ENCODE results near the gene ZNF732. TPM values are rescaled to one million over a fixed set of nuclear protein-coding genes. Genes with fewer than 3 reads are reported as not detected.
A peak's percentile ranks its signal among the peaks of the same experiment; 100 is the strongest.

Gene ZNF732
- not detected for total RNA-seq
- polyA plus RNA-seq: not detected
- not detected for total RNA-seq

GRCh38 chr4:304969-305680 is at the start of gene ZNF732:
ZNF732 (minus strand) TSS chr4:305474; CDS start chr4:305310, 164 bp downstream.
- Mint-ChIP-seq H3K27me3 (peaks cover 0 to 49% (median 42%) of the 10 kb centered on the region in 5 donors), H3K4me3 (peak within 1 kb of the TSS in 5 of 10 donors; percentile 4 to 42 (median 25)), H3K36me3 (peaks cover 0 to 20% (median 5%) of the 10 kb centered on the region in 5 donors), H3K27ac (no peak within 1 kb of the TSS), H3K9me3 (peaks cover 7 to 95% (median 55%) of the 10 kb centered on the region in 11 donors), H3K4me1 (peaks cover 5 to 11% (median 7%) of the 10 kb centered on the region in 7 donors)
- POLR2A ChIA-PET: no interaction called here
- no peaks in the 10 kb centered on the region for H3K36me3 ChIP-seq (ENCODE audit: control insufficient read depth in 2 of 3, insufficient read depth in 3 of 3, low read length in 3 of 3)
- peaks cover 5 to 6% of the 10 kb centered on the region in 2 donors for H3K4me1 ChIP-seq (ENCODE audit: control insufficient read depth in 2 of 2, insufficient read depth in 2 of 2, low read length in 2 of 2)
- H3K9me3 ChIP-seq (ENCODE audit: control insufficient read depth in 2 of 3, low read length in 3 of 3): peaks cover 0 to 39% (median 0%) of the 10 kb centered on the region in 3 experiments
- CTCF ChIA-PET: no interaction called here
- DNase-seq: no peak
- H3K4me3 ChIP-seq (ENCODE audit: low read length): no peak within 1 kb of the TSS
- intact Hi-C loops (cut with micrococcal nuclease): no loop called here
- ATAC-seq: no peak
- H3K27ac ChIP-seq (ENCODE audit: low read depth, low read length): no peak within 1 kb of the TSS
- H3K27me3 ChIP-seq (ENCODE audit: control insufficient read depth in 2 of 2, insufficient read depth in 2 of 2, low read length in 2 of 2): no peaks in the 10 kb centered on the region

DNA sequence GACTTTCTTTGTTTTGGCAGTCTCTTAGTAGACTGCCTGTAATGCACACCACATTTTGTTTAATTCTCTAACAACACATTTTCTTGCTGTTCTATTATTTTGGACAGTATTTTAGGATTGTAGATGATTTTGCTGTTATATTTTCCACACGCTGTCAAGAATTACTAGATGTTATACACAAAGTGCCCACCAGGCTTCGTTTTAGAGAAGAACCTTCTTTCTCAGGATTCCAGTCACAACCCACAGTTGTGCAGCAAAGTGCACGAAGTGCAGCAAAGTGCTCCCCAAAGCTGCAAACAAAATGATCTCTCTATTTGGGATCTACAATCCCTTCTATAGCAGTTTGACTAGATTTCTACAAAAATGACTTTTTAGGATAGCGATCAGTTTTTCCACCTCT is 34.7 kb upstream of the ZNF732 start:
- intact Hi-C loops (cut with micrococcal nuclease): no loop called here
- peaks cover 9 to 10% of the 10 kb centered on the region in 2 donors for H3K4me1 ChIP-seq (ENCODE audit: control insufficient read depth in 2 of 2, insufficient read depth in 2 of 2, low read length in 2 of 2)
- H3K27me3 Mint-ChIP-seq: peaks cover 0 to 6% (median 0%) of the 10 kb centered on the region in 5 donors
- H3K4me3 Mint-ChIP-seq: peak overlapping the region in 9 of 10 donors; percentile 1 to 100 (median 93)
- no peak overlapping the region for H3K4me3 ChIP-seq (ENCODE audit: low read length)
- CTCF ChIA-PET: no interaction called here
- DNase-seq (no peak), ATAC-seq (no peak)
- H3K9me3 Mint-ChIP-seq: peaks cover 10 to 83% (median 61%) of the 10 kb centered on the region in 11 donors
- no peaks in the 10 kb centered on the region for H3K27me3 ChIP-seq (ENCODE audit: control insufficient read depth in 2 of 2, insufficient read depth in 2 of 2, low read length in 2 of 2)
- H3K4me1 Mint-ChIP-seq: peaks cover 11 to 47% (median 40%) of the 10 kb centered on the region in 7 donors
- peaks cover 16 to 74% (median 68%) of the 10 kb centered on the region in 5 donors for H3K36me3 Mint-ChIP-seq
- H3K9me3 ChIP-seq (ENCODE audit: control insufficient read depth in 2 of 3, low read length in 3 of 3): peaks cover 0 to 52% (median 23%) of the 10 kb centered on the region in 3 experiments
- peak overlapping the region in 6 of 9 donors; percentile 8 to 64 (median 34) for H3K27ac Mint-ChIP-seq
- peaks cover 7 to 46% (median 7%) of the 10 kb centered on the region in 3 experiments for H3K36me3 ChIP-seq (ENCODE audit: control insufficient read depth in 2 of 3, insufficient read depth in 3 of 3, low read length in 3 of 3)
- POLR2A ChIA-PET: interaction anchor here (0.7 to 1.3 kb wide), 2 partner anchors 8 to 215 kb away, joined by 3 to 4 read pairs; partner anchors contain the start of gene ZNF718
- H3K27ac ChIP-seq (ENCODE audit: low read depth, low read length): no peak overlapping the region

- peaks cover 10 to 83% (median 50%) of the 10 kb centered on the region in 11 donors for H3K9me3 Mint-ChIP-seq
- DNase-seq (no peak), ATAC-seq (no peak)
- H3K4me1 Mint-ChIP-seq: peaks cover 11 to 47% (median 41%) of the 10 kb centered on the region in 7 donors
- H3K36me3 Mint-ChIP-seq: peaks cover 16 to 66% (median 61%) of the 10 kb centered on the region in 5 donors
- peak overlapping the region; percentile 93 to 100 (median 99) for H3K4me3 Mint-ChIP-seq
- Histone ChIP-seq H3K9me3 (ENCODE audit: control insufficient read depth in 2 of 3, low read length in 3 of 3) (peaks cover 0 to 45% (median 23%) of the 10 kb centered on the region in 3 experiments), H3K4me1 (ENCODE audit: control insufficient read depth in 2 of 2, insufficient read depth in 2 of 2, low read length in 2 of 2) (peaks cover 9 to 10% of the 10 kb centered on the region in 2 donors), H3K36me3 (ENCODE audit: control insufficient read depth in 2 of 3, insufficient read depth in 3 of 3, low read length in 3 of 3) (peaks cover 0 to 34% (median 6%) of the 10 kb centered on the region in 3 experiments), H3K27ac (ENCODE audit: low read depth, low read length) (peak overlapping the region; percentile 85), H3K27me3 (ENCODE audit: control insufficient read depth in 2 of 2, insufficient read depth in 2 of 2, low read length in 2 of 2) (no peaks in the 10 kb centered on the region), H3K4me3 (ENCODE audit: low read length) (peak overlapping the region; percentile 91)
- intact Hi-C loops (cut with micrococcal nuclease): loop anchor here (5.0 kb wide), 3 partner anchors 34 to 444 kb away; partner anchors contain the start of gene ZNF718 (in 2 of the 2)
- peak overlapping the region; percentile 76 to 100 (median 99) for H3K27ac Mint-ChIP-seq
- peaks cover 0 to 6% (median 0%) of the 10 kb centered on the region in 5 donors for H3K27me3 Mint-ChIP-seq
- ChIA-PET POLR2A (interaction anchor here (0.5 to 3.2 kb wide), 6 partner anchors 36 to 325 kb away, joined by 3 to 24 read pairs (median 4); no protein-coding TSS in a partner anchor), CTCF (no interaction called here)
These were observed 33.5 kb upstream of the ZNF732 start for GRCh38 chr4:338759-339097.

- ChIA-PET POLR2A (interaction anchor here (0.5 to 3.2 kb wide), 11 partner anchors 28 to 333 kb away, joined by 3 to 24 read pairs (median 4); partner anchors contain the start of gene ZNF718), CTCF (no interaction called here)
- Histone ChIP-seq H3K36me3 (ENCODE audit: control insufficient read depth in 2 of 3, insufficient read depth in 3 of 3, low read length in 3 of 3) (peaks cover 0 to 32% (median 6%) of the 10 kb centered on the region in 3 experiments), H3K4me1 (ENCODE audit: control insufficient read depth in 2 of 2, insufficient read depth in 2 of 2, low read length in 2 of 2) (peaks cover 9 to 10% of the 10 kb centered on the region in 2 donors), H3K4me3 (ENCODE audit: low read length) (peak overlapping the region; percentile 91), H3K9me3 (ENCODE audit: control insufficient read depth in 2 of 3, low read length in 3 of 3) (peaks cover 0 to 42% (median 21%) of the 10 kb centered on the region in 3 experiments), H3K27ac (ENCODE audit: low read depth, low read length) (peak overlapping the region; percentile 85), H3K27me3 (ENCODE audit: control insufficient read depth in 2 of 2, insufficient read depth in 2 of 2, low read length in 2 of 2) (no peaks in the 10 kb centered on the region)
- DNase-seq (peak in 5 of 9 donors; percentile 10 to 67 (median 57)), ATAC-seq (peak; percentile 41)
- intact Hi-C loops (cut with micrococcal nuclease): loop anchor here (1.0 to 5.0 kb wide), 11 partner anchors 34 to 649 kb away; partner anchors contain the start of genes ATP5ME (in 2 of the 2), MYL5 (in 2 of the 2), PIGG (in 2 of the 2) and ZNF718 (in 2 of the 2)
- H3K27me3 Mint-ChIP-seq: peaks cover 0 to 6% (median 0%) of the 10 kb centered on the region in 5 donors
- peak overlapping the region; percentile 95 to 100 (median 99) for H3K27ac Mint-ChIP-seq
- peak overlapping the region; percentile 93 to 100 (median 99) for H3K4me3 Mint-ChIP-seq
- H3K4me1 Mint-ChIP-seq: peaks cover 11 to 47% (median 41%) of the 10 kb centered on the region in 7 donors
- peaks cover 16 to 61% (median 57%) of the 10 kb centered on the region in 5 donors for H3K36me3 Mint-ChIP-seq
- peaks cover 10 to 79% (median 45%) of the 10 kb centered on the region in 11 donors for H3K9me3 Mint-ChIP-seq
These were observed 32.9 kb upstream of the ZNF732 start for GRCh38 chr4:337932-338758.

- H3K9me3 ChIP-seq (ENCODE audit: control insufficient read depth in 2 of 3, low read length in 3 of 3): peaks cover 0 to 34% (median 16%) of the 10 kb centered on the region in 3 experiments
- no peaks in the 10 kb centered on the region for H3K27me3 ChIP-seq (ENCODE audit: control insufficient read depth in 2 of 2, insufficient read depth in 2 of 2, low read length in 2 of 2)
- H3K36me3 ChIP-seq (ENCODE audit: control insufficient read depth in 2 of 3, insufficient read depth in 3 of 3, low read length in 3 of 3): peaks cover 0 to 25% (median 6%) of the 10 kb centered on the region in 3 experiments
- peak within 1 kb of the TSS; percentile 85 for H3K27ac ChIP-seq (ENCODE audit: low read depth, low read length)
- POLR2A ChIA-PET: interaction anchor here (0.7 to 3.2 kb wide), 9 partner anchors 29 to 334 kb away, joined by 3 to 24 read pairs (median 4); partner anchors contain the start of gene ZNF718
- Mint-ChIP-seq H3K9me3 (peaks cover 9 to 74% (median 38%) of the 10 kb centered on the region in 11 donors), H3K4me3 (peak within 1 kb of the TSS; percentile 93 to 100 (median 99)), H3K4me1 (peaks cover 11 to 46% (median 41%) of the 10 kb centered on the region in 7 donors), H3K27ac (peak within 1 kb of the TSS; percentile 95 to 100 (median 99)), H3K36me3 (peaks cover 16 to 55% (median 52%) of the 10 kb centered on the region in 5 donors), H3K27me3 (peaks cover 0 to 6% (median 0%) of the 10 kb centered on the region in 5 donors)
- DNase-seq: peak; percentile 74 to 95 (median 93)
- H3K4me3 ChIP-seq (ENCODE audit: low read length): peak within 1 kb of the TSS; percentile 91
- CTCF ChIA-PET: no interaction called here
- intact Hi-C loops (cut with micrococcal nuclease): loop anchor here (1.0 to 5.0 kb wide), 11 partner anchors 35 to 649 kb away; partner anchors contain the start of genes ATP5ME (in 2 of the 2), MYL5 (in 2 of the 2), PIGG (in 2 of the 2) and ZNF718 (in 2 of the 2)
- peak; percentile 93 for ATAC-seq
- peaks cover 9 to 10% of the 10 kb centered on the region in 2 donors for H3K4me1 ChIP-seq (ENCODE audit: control insufficient read depth in 2 of 2, insufficient read depth in 2 of 2, low read length in 2 of 2)
These were observed 32.1 kb upstream of the ZNF732 start, which contains the start of gene ZNF141 for GRCh38 chr4:337143-337931. ZNF141 (plus strand) TSS chr4:337814; CDS start chr4:337984, 170 bp downstream.
